22Rv1 (cell line): ENCODE results near the gene RFT1.

Experiments used
- CTCF ChIP-seq: fragments of 450-650 bp; IDR thresholded peaks from 2 replicates; pipeline ENCODE4 v1.5.1; 2017; ENCODE audit warnings: mild to moderate bottlenecking
- ZFX ChIP-seq: fragments of 450-650 bp; IDR thresholded peaks from 2 replicates; pipeline ENCODE4 v1.6.1; 2017; ENCODE audit warnings: antibody characterized with exemption, borderline replicate concordance

- TF ChIP-seq CTCF (peak; percentile 94), ZFX (no peak)
These were observed 57.3 kb downstream of the RFT1 start for GRCh38 chr3:53072653-53073552.
